Panc1 (cell line): ENCODE data around the gene PADI2. TPM values are rescaled to one million over a fixed set of nuclear protein-coding genes. Genes with fewer than 3 reads are reported as not detected.

Source experiments
- ATAC-seq: fragments of 200-7000 bp; cut with Tn5 transposase; 2 replicates; pipeline ENCODE4 v1.9.1; 2020; ENCODE audit warnings: mild to moderate bottlenecking, moderate library complexity
- BruUV-seq: library from RNA; stranded (reverse); fragments of 400-500 nt; replicated peaks from 2 replicates; lab custom pipeline; 2021; lab: Mats Ljungman, UMichigan
- CTCF ChIA-PET: fragments of 300-600 bp; sonication (Branson Sonifier 250); formaldehyde crosslinking; loops from one replicate; lab custom pipeline; 2022; ENCODE audit warnings: antibody characterized with exemption; lab: Charles Lee
- POLR2A ChIA-PET: fragments of 300-600 bp; sonication (Branson Sonifier 250); formaldehyde crosslinking; loops from one replicate; lab custom pipeline; 2022; ENCODE audit warnings: antibody characterized with exemption; lab: Charles Lee
- DNase-seq: peaks from one replicate; pipeline ENCODE4 v3.0.0-alpha.2; 2010; ENCODE audit warnings: low read depth, low spot score
- H3K27ac ChIP-seq: 2 replicates; pipeline ENCODE4 v1.5.1; 2011; ENCODE audit warnings: mild to moderate bottlenecking, low read length, inconsistent platforms
- H3K27me3 ChIP-seq: fragments of 200-500 bp; sonication (Bioruptor generic); 2 replicates; pipeline ENCODE4 v1.6.0; 2014; ENCODE audit warnings: low read length, inconsistent platforms; ENCODE audit not compliant: control insufficient read depth, insufficient read depth
- H3K36me3 ChIP-seq: fragments of 200-500 bp; sonication (Bioruptor generic); 2 replicates; pipeline ENCODE4 v1.5.1; 2014; ENCODE audit warnings: inconsistent platforms, mild to moderate bottlenecking, low read length, moderate library complexity; ENCODE audit not compliant: control insufficient read depth, insufficient read depth
- H3K4me1 ChIP-seq: 2 replicates; pipeline ENCODE4 v1.5.1; 2011; ENCODE audit warnings: inconsistent platforms, mild to moderate bottlenecking, low read length, moderate library complexity; ENCODE audit not compliant: control insufficient read depth, insufficient read depth
- H3K4me3 ChIP-seq, 2 experiments: 2 replicates each; pipeline ENCODE4 v1.5.1; 2011 to 2012; ENCODE audit warnings: low read depth in 2 of 2, low read length in 2 of 2, mild to moderate bottlenecking in 2 of 2, inconsistent platforms in 1 of 2, moderate library complexity in 1 of 2
- H3K9me3 ChIP-seq: fragments of 200-500 bp; sonication (Bioruptor generic); 2 replicates; pipeline ENCODE4 v1.5.1; 2014; ENCODE audit warnings: low read depth, mild to moderate bottlenecking, inconsistent platforms, low read length, moderate library complexity; ENCODE audit not compliant: control insufficient read depth, insufficient read depth
- POLR2AphosphoS5 ChIP-seq: IDR thresholded peaks from 2 replicates; pipeline ENCODE4 v1.6.1; 2012; ENCODE audit warnings: mild to moderate bottlenecking, low read depth, low read length, moderate library complexity
- SIN3A ChIP-seq: IDR thresholded peaks from 2 replicates; pipeline ENCODE4 v1.6.1; 2012; ENCODE audit warnings: low read depth, mild to moderate bottlenecking, low read length, moderate library complexity, borderline replicate concordance; ENCODE audit not compliant: insufficient read depth
- TCF7L2 ChIP-seq: IDR thresholded peaks from 2 replicates; pipeline ENCODE4 v1.6.1; 2011; ENCODE audit warnings: mild to moderate bottlenecking, low read depth, low read length, inconsistent platforms
- in situ Hi-C: cut with HindIII; loops from 2 replicates; pipeline ENCODE4 v1.10.0; 2016; ENCODE audit warnings: low sequenced_read_pairs, low pct_unique_long_range_greater_than_20kb
- intact Hi-C: fragments of 100-400 bp; cut with micrococcal nuclease; formaldehyde crosslinking; loops from one replicate; pipeline ENCODE4 v1.10.0; 2022; ENCODE audit not compliant: unreplicated experiment
- total RNA-seq: library from RNA; stranded (reverse); gene quantifications from one replicate; pipeline ENCODE4 v1.2.1, GENCODE V29; 2021; ENCODE audit not compliant: unreplicated experiment
- TF ChIP-seq, protein P1 (sequence below), 2 experiments: IDR thresholded peaks; 2 replicates each; pipeline ENCODE4 v1.6.1; 2011 to 2012; ENCODE audit warnings: low read depth in 2 of 2, control low read depth in 1 of 2, low read length in 1 of 2, mild to moderate bottlenecking in 1 of 2, moderate library complexity in 1 of 2; ENCODE audit not compliant: insufficient read depth in 1 of 2
- TF ChIP-seq, protein P2 (sequence below): fragments of 450-650 bp; IDR thresholded peaks from 2 replicates; pipeline ENCODE4 v1.5.1; 2017; ENCODE audit warnings: mild to moderate bottlenecking

Gene PADI2
- total RNA-seq, 1 experiment from 2014 or later, result 507 TPM

DNA sequence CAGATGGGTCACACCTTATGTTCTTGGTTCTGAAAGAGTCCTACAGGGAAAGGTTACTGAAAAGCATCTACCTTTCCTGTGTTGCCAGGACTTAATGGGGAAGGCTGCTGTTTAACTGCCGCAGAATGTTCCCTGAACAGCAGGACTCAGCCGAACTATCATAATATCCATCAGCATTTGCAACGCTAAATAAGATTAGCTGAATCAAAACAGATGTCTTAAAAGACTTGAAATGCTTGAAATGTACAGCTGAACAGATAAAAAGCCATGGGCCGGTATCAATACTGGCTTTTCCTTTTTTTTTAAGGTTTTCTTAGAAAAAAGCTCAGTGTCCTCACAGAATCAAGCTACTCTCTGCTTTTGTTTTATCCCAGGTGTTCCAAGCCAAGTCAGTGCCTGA lies 87.8 kb downstream of the PADI2 start:
- Histone ChIP-seq H3K27me3 (no peaks in the 10 kb centered on the region), H3K4me3 (no peak overlapping the region), H3K9me3 (no peaks in the 10 kb centered on the region), H3K4me1 (no peaks in the 10 kb centered on the region), H3K36me3 (peaks cover 22% of the 10 kb centered on the region), H3K27ac (no peak overlapping the region)
- BruUV-seq, result no TSS peak
- ChIA-PET CTCF (interaction anchor here (0.7 kb wide), 1 partner anchor 75 kb away, joined by 3 read pairs; no protein-coding TSS in a partner anchor), POLR2A (no interaction called here)
- TF ChIP-seq, protein P1, sequence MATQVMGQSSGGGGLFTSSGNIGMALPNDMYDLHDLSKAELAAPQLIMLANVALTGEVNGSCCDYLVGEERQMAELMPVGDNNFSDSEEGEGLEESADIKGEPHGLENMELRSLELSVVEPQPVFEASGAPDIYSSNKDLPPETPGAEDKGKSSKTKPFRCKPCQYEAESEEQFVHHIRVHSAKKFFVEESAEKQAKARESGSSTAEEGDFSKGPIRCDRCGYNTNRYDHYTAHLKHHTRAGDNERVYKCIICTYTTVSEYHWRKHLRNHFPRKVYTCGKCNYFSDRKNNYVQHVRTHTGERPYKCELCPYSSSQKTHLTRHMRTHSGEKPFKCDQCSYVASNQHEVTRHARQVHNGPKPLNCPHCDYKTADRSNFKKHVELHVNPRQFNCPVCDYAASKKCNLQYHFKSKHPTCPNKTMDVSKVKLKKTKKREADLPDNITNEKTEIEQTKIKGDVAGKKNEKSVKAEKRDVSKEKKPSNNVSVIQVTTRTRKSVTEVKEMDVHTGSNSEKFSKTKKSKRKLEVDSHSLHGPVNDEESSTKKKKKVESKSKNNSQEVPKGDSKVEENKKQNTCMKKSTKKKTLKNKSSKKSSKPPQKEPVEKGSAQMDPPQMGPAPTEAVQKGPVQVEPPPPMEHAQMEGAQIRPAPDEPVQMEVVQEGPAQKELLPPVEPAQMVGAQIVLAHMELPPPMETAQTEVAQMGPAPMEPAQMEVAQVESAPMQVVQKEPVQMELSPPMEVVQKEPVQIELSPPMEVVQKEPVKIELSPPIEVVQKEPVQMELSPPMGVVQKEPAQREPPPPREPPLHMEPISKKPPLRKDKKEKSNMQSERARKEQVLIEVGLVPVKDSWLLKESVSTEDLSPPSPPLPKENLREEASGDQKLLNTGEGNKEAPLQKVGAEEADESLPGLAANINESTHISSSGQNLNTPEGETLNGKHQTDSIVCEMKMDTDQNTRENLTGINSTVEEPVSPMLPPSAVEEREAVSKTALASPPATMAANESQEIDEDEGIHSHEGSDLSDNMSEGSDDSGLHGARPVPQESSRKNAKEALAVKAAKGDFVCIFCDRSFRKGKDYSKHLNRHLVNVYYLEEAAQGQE (IDR thresholded peaks at IDR 0.05; ENCODE audit: insufficient read depth in 1 of 2, low read depth in 2 of 2, low read length in 1 of 2), result no peak
- TF ChIP-seq POLR2AphosphoS5, result no peak
- TF ChIP-seq, protein P2, sequence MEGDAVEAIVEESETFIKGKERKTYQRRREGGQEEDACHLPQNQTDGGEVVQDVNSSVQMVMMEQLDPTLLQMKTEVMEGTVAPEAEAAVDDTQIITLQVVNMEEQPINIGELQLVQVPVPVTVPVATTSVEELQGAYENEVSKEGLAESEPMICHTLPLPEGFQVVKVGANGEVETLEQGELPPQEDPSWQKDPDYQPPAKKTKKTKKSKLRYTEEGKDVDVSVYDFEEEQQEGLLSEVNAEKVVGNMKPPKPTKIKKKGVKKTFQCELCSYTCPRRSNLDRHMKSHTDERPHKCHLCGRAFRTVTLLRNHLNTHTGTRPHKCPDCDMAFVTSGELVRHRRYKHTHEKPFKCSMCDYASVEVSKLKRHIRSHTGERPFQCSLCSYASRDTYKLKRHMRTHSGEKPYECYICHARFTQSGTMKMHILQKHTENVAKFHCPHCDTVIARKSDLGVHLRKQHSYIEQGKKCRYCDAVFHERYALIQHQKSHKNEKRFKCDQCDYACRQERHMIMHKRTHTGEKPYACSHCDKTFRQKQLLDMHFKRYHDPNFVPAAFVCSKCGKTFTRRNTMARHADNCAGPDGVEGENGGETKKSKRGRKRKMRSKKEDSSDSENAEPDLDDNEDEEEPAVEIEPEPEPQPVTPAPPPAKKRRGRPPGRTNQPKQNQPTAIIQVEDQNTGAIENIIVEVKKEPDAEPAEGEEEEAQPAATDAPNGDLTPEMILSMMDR, result no peak
- no peak for TF ChIP-seq TCF7L2
- no peak for TF ChIP-seq SIN3A
- DNase-seq (no peak), ATAC-seq (no peak)
- in situ Hi-C loops (no loop called here), intact Hi-C loops (no loop called here)

DNA sequence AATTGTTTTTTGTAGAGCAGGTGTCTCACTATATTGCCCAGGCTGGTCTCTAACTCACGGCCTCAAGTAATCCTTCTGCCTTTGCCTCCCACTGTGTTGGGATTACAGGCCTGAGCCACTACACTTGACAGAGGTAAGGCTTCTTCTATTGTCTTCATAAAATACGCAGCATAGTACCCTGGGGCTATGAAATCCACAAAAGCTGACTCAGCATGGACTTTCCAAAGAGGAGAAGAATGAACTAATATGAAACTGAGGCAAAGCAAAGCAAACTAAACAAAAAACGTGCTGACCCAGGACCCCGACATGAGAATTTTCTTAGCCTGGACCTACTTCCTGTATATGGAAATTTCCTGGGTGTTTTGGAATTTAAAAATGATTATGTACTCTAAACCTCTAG lies 89.0 kb downstream of the PADI2 start:
- in situ Hi-C loops, result no loop called here
- Histone ChIP-seq H3K36me3 (peaks cover 28% of the 10 kb centered on the region), H3K27ac (no peak overlapping the region), H3K4me1 (no peaks in the 10 kb centered on the region), H3K27me3 (no peaks in the 10 kb centered on the region), H3K9me3 (no peaks in the 10 kb centered on the region), H3K4me3 (no peak overlapping the region)
- intact Hi-C loops, result no loop called here
- no peak for DNase-seq
- ChIA-PET POLR2A (interaction anchor here (0.7 kb wide), 1 partner anchor 23 kb away, joined by 6 read pairs; no protein-coding TSS in a partner anchor), CTCF (no interaction called here)
- BruUV-seq, result no TSS peak
- ATAC-seq, result no peak
- no peak for TF ChIP-seq SIN3A
- TF ChIP-seq TCF7L2, result no peak
- no peak for TF ChIP-seq POLR2AphosphoS5
- TF ChIP-seq, protein P1 (IDR thresholded peaks at IDR 0.05; ENCODE audit: insufficient read depth in 1 of 2, low read depth in 2 of 2, low read length in 1 of 2), result no peak
- TF ChIP-seq, protein P2, result no peak
